HEK293 (cell line): Measurements from ENCODE around the gene CUL7.

ENCODE experiments used
- CTCF ChIP-seq: fragments of 450-650 bp; formaldehyde crosslinking; IDR thresholded peaks from 2 replicates; pipeline ENCODE4 v1.5.1; 2016; ENCODE audit warnings: missing biosample characterization, missing genetic modification characterization
- KLF9 ChIP-seq: fragments of 450-650 bp; formaldehyde crosslinking; IDR thresholded peaks from 2 replicates; pipeline ENCODE4 v1.5.1; 2016; ENCODE audit warnings: missing biosample characterization, missing genetic modification characterization, low read depth
- PRDM1 ChIP-seq: fragments of 450-650 bp; formaldehyde crosslinking; IDR thresholded peaks from 2 replicates; pipeline ENCODE4; 2016; ENCODE audit warnings: missing biosample characterization, missing genetic modification characterization
- ZSCAN23 ChIP-seq: fragments of 450-650 bp; formaldehyde crosslinking; IDR thresholded peaks from 2 replicates; pipeline ENCODE4 v1.5.1; 2016; ENCODE audit warnings: missing biosample characterization, missing genetic modification characterization
- ZSCAN30 ChIP-seq: fragments of 450-650 bp; IDR thresholded peaks from 2 replicates; pipeline ENCODE4 v1.5.1; 2018; ENCODE audit warnings: missing biosample characterization, mild to moderate bottlenecking, missing genetic modification characterization, moderate library complexity

GRCh38 chr6:43032326-43032725, 21.3 kb downstream of the CUL7 start:
- TF ChIP-seq CTCF (tag by site-specific recombination) (no peak), KLF9 (tag by site-specific recombination) (no peak), ZSCAN23 (tag by site-specific recombination) (no peak), ZSCAN30 (tag by site-specific recombination) (no peak), PRDM1 (tag by site-specific recombination) (no peak)
